ENCODE data around the gene C13orf42.

DNA sequence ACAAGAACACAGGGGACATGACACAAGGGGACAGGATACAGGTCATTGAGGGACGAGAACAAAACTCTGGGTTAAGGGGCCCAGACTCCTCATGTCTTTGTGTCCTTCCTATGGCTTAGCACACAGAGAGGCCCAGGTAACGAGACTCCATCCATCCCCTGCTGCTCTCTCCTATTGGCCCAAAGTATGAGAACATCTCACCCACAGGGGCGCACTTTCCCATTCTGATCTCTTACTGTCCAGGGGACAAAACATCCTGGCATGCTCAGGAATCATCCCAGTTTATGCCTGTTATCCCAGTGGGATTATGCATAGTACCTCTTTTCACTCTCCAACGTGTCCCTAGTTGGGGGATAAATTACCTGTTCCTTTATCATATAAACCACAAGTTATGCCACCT lies 19.2 kb downstream of the C13orf42 start:
- TF ChIP-seq AR (CRISPR knock-in tag; IDR thresholded peaks at IDR 0.05) (no peak), TEAD4 (CRISPR knock-in tag; IDR thresholded peaks at IDR 0.05) (no peak), MYBL2 (CRISPR knock-in tag; IDR thresholded peaks at IDR 0.05) (no peak)
- TF ChIP-seq, protein P1, sequence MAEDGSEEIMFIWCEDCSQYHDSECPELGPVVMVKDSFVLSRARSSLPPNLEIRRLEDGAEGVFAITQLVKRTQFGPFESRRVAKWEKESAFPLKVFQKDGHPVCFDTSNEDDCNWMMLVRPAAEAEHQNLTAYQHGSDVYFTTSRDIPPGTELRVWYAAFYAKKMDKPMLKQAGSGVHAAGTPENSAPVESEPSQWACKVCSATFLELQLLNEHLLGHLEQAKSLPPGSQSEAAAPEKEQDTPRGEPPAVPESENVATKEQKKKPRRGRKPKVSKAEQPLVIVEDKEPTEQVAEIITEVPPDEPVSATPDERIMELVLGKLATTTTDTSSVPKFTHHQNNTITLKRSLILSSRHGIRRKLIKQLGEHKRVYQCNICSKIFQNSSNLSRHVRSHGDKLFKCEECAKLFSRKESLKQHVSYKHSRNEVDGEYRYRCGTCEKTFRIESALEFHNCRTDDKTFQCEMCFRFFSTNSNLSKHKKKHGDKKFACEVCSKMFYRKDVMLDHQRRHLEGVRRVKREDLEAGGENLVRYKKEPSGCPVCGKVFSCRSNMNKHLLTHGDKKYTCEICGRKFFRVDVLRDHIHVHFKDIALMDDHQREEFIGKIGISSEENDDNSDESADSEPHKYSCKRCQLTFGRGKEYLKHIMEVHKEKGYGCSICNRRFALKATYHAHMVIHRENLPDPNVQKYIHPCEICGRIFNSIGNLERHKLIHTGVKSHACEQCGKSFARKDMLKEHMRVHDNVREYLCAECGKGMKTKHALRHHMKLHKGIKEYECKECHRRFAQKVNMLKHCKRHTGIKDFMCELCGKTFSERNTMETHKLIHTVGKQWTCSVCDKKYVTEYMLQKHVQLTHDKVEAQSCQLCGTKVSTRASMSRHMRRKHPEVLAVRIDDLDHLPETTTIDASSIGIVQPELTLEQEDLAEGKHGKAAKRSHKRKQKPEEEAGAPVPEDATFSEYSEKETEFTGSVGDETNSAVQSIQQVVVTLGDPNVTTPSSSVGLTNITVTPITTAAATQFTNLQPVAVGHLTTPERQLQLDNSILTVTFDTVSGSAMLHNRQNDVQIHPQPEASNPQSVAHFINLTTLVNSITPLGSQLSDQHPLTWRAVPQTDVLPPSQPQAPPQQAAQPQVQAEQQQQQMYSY (CRISPR knock-in tag; IDR thresholded peaks at IDR 0.05): no peak
- TF ChIP-seq, protein P2, sequence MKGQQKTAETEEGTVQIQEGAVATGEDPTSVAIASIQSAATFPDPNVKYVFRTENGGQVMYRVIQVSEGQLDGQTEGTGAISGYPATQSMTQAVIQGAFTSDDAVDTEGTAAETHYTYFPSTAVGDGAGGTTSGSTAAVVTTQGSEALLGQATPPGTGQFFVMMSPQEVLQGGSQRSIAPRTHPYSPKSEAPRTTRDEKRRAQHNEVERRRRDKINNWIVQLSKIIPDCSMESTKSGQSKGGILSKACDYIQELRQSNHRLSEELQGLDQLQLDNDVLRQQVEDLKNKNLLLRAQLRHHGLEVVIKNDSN (CRISPR knock-in tag; IDR thresholded peaks at IDR 0.05): no peak

All from WTC11 (cell line).